GM19452 (cell line): Measurements from ENCODE around the gene OVOL3.

Experiments used
- ATAC-seq: cut with Tn5 transposase; IDR thresholded peaks from one replicate; pipeline ENCODE4 v1.9.1; 2021; ENCODE audit not compliant: unreplicated experiment

OVOL3 gene

DNA sequence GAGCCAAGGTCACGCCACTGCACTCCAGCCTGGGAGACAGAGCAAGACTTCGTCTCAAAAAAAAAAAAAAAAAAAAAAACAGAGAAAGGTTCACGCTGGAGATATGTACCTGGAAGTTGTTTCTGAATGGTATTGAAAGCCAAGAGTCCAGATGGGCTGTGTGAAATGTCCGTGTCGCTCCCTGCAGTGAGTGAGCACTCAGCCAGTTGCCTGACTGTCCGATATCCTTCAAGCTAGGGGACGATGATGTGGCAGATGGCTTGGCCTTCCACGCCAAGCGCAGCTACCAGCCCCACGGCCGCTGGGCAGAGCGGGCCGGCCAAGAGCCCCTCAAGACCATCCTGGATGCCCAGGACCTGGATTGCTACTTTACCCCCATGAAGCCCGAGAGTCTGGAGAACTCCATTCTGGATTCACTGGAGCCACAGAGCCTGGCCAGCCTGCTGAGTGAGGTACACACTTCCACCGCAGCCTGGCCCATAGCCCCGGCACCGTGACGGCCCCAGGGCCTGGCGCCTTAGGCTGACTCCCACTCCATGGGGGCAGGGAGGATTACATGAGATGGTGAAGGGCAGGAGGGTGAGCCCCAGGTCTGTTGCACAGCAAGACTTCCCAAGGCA lies 11.7 kb upstream of the OVOL3 start:
- no peak for ATAC-seq

DNA sequence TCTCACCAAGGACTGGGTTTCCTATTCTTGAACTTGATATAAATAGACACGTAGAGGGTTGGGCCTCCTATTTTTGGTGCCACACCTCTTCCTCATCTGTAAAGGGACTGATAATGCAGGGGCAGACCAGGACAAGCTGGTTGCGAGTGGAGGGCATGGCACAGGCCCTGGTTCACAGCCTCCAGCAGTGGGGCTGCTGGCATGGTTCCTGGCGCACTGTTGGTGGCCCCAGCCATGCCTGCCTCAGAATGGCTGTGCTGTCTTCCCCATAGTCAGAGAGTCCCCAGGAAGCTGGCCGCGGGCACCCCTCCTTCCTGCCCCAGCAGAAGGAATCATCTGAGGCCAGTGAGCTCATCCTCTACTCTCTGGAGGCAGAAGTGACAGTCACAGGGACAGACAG lies 10.5 kb upstream of the OVOL3 start:
- ATAC-seq: no peak

DNA sequence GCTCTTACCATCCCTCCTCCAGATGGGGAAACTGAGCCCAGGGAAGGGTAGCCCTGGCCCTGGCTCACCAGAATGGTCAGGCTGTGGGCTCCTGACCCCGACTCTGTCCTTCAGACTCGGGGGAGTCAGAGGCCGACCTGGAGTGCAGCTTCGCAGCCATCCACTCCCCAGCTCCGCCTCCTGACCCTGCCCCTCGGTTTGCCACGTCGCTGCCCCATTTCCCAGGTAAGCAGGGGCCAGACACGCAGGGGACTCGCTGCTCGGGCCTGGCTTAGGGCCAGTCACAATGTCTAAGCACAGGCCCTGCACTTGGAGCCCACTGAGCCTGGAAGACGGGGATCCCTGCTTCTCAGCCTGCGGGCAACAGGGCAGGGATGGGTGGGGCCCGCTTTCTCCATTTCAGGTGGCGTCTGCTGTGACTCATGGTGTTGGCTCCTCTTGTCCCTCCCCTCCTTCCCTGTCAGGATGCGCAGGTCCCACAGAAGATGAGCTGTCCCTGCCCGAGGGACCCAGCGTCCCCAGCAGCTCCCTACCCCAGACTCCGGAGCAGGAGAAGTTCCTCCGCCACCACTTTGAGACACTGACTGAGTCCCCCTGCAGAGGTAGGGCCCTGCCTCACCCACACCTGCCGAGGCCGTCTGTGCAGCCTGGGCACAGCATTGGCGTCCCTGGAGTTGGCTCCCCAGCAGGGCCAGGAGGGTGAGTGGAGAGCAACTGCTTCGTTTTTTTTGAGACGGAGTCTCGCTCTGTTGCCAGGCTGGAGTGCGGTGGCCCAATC lies 9.2 kb upstream of the OVOL3 start:
- no peak for ATAC-seq

DNA sequence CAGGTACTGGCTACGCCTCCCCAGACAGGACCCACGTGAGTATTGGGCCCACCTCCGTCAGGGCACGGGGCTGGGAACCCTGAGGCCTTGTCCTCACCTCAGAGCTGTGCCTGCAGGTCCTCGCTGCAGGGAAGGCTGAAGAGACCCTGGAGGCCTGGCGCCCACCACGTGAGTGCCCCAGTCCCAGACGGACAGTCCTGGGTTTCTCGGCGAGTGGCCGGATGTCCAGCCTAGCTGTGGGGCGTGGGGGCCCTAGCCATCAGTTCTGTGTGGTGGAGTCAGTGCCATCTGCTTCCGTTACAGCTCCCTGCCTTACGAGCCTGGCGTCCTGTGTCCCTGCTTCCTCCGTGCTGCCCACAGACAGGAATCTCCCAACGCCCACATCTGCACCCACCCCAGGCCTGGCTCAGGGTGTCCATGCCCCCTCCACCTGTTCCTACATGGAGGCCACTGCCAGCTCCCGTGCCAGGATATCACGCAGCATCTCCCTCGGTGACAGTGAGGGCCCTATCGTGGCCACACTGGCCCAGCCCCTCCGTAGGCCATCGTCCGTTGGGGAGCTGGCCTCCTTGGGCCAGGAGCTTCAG lies 7.8 kb upstream of the OVOL3 start:
- ATAC-seq: no peak

DNA sequence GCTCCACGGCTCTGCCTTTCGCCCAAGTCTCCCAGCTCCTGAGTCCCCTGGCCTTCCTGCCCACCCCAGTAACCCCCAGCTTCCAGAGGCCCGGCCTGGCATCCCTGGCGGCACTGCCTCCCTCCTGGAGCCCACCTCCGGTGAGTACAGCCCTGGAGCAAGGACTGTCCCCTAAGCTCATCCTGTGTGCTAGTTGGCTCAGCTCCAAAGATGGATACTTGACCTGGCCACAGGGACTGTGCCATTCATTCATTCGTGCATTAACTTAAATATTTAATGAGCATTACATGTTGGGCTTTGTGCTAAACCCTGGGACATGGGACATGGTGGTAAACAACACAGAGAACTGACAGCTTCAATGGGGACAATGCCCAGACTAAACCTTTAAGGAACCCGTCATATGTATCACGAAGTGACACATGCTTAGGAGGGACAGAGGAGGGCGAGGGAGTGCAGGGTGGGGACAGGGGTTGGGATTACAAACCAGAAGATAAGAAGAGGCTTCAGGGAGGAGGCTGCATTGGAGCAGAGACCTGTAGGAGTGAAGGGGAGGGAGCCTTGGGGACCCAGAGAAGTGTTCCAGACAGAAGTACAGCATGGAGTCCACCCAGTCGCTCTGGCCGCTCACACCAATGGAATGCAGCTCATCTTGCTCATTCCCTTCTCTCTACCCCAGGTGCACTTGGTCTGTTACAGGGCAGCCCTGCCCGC lies 6.9 kb upstream of the OVOL3 start:
- no peak for ATAC-seq

DNA sequence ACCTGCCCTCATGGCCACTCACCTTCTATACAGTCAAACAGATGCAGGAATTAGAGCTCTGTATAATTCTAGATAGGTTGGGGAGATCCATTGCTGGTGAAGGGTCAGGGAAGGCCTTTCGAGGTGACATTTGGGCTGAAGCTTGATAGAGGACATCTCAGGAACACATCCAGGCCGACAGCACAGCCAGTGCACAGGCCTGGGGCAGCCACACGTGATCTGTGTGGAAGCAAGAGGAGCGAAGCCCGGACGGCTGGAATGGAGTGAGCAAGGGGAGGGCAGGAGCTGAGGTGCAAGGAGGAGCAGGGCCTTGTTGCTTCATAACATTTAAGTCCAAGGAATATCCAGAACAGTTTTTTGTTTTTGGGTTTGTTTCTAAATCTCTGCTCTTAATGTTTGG lies 4.5 kb upstream of the OVOL3 start:
- no peak for ATAC-seq

DNA sequence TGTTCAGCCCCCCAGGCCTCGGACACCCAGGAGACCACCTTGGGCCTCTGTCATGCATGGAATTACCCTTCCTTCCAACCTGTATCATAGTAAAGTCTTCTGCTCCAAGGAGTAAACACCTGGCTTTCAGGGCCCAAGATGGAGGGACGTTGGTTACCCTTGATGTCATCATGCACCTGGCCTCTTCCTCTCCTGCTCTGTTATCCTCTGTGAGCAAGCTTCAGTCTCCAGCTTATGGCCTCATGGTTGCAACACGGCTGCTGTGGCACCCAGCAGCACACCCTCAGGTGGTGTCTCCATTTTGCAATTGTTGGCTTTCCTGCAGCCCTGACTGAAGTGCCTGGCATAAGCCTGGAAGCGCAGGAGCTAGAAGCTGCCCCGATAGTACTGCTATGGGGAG lies 4.0 kb upstream of the OVOL3 start:
- no peak for ATAC-seq

DNA sequence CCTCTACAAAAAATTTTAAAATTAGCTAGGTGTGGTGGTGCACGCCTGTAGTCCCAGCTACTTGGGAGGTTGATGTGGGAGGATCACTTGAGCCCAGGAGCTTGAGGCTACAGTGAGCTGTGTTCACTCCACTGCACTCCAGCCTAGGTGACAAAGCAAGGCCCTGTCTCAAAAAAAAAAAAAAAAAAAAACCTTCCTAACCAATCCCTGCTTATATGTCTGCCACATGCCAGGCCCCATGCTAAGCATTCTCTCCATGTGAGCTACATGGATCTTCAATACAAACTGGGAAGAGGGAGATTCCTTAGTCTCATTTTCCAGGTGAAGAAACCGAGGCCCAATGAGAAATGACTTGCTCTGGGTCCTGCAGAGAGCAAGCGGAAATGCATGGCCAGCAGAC lies 2.3 kb upstream of the OVOL3 start:
- no peak for ATAC-seq

DNA sequence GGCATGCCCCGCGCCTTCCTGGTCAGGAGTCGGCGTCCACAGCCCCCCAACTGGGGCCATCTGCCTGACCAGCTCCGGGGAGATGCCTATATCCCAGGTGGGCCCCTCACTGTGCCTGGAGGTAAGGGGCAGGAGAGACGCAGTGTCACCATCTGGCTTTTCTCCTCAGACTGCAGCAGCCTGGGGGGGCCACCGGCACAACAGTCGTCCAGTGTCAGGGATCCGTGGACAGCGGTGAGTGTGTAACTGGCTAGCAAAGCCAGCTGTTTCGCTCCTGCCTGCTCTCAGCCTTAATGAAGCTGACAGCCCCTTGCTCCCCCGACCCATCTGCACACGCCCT lies 227 bp downstream of the OVOL3 start:
- ATAC-seq: no peak

DNA sequence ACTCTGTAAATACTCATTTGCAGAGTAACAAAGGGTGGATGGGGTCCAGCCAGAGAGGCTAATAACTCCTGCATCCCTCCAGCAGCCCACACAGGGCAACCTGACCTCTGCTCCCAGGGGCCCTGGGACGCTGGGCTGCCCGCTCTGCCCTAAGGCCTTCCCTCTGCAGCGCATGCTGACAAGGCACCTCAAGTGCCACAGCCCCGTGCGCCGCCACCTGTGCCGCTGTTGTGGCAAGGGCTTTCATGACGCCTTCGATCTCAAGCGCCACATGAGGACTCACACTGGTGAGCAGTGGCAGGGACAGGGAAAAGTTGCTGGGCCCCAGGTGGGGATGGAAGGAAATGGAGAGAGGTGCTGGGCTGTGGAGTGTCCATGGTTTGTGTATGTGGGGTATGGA lies 1.7 kb downstream of the OVOL3 start:
- no peak for ATAC-seq

DNA sequence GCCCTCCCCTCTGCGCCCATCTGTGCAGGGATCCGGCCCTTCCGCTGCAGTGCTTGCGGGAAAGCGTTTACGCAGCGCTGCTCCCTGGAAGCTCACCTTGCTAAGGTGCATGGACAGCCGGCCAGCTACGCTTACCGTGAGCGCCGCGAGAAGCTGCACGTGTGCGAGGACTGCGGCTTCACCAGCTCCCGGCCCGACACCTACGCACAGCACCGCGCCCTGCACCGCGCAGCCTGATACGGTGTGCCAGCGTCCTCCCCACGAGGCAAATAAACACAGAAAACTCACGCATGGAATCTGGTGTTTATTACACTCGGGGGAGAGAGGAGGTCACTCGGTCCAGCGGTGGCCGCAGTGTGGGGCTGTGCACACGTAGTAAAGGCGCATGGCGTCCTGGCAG lies 2.5 kb downstream of the OVOL3 start:
- no peak for ATAC-seq

DNA sequence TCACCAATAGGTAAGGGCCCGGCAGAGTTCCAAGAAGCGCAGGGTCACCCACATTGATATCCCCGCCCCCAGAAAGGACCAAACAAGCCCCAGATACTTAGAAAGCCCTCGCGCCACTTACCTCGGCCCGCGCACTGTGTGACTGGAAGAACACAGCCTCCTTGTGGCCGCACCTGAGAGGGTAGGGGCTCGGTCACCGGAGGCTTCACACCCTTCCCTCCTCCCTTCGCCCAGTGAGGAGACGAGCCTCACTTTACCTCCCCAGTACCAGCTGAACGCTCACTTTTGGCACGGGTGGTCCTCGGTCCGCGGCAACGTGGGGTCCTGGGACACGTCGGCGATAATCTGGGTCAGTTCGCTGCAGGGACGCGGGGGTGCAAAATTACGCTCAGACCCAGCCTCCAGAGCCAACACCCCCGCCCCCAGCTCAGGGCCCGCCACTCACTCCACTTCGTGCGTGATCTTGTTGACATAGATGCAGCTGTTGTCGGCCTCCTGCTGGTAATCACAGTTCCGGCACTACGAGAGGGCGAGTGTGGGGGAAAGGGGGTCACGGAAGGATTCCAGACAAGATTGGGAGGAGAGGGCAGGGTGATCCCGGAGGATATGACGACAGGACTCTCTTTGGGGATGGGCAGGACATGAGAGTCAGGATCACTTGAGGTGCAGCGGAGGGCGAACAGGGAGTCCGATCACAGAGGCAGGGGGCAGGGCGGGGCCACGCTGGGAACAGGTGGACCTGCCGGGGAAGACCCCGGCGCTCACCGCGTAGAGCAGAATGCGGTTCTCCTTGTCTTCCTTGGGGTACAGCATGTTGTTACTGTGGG lies 3.2 kb downstream of the OVOL3 start:
- ATAC-seq: no peak

DNA sequence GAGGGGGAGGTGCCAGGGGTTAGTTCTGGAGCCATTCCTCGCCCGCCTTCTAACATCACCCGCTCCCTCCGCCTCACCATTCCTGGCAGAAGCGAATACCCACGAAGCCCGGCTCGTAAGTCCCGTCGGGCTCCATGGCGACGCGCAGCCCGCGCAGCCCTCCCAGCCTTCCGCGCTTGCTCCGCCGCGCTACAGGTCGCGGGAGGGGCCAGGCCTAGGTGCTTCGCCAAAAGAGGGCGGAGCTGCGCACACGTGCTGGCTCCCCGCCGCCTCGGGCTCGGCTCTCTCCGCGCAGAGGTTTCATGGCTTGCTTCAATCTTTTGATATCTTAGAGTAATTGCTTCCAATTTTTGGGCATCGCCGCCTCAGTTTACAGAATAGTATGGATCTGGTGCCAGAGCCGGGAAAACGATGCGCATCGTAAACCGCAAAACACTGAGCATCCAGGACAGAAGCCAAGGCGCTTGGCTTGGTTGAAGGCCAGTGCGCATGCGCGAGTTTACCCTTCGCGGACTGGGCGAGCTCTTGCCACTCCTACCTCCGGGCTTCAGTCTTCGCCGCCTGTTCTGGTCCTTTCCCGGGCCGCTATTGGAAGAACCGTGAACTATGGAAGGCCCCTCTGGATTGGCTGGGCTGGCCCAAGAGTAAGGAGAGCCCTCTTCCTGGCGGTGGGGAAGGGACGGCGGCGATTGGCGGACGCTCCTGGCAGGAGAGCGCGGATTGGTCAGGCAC lies 3.9 kb downstream of the OVOL3 start, which contains the start of gene POLR2I:
TSS of gene POLR2I (minus strand) at position 155 of the 732 bp plus-strand sequence. CDS start at position 136, 19 bp downstream.
- ATAC-seq: peak; percentile 79

DNA sequence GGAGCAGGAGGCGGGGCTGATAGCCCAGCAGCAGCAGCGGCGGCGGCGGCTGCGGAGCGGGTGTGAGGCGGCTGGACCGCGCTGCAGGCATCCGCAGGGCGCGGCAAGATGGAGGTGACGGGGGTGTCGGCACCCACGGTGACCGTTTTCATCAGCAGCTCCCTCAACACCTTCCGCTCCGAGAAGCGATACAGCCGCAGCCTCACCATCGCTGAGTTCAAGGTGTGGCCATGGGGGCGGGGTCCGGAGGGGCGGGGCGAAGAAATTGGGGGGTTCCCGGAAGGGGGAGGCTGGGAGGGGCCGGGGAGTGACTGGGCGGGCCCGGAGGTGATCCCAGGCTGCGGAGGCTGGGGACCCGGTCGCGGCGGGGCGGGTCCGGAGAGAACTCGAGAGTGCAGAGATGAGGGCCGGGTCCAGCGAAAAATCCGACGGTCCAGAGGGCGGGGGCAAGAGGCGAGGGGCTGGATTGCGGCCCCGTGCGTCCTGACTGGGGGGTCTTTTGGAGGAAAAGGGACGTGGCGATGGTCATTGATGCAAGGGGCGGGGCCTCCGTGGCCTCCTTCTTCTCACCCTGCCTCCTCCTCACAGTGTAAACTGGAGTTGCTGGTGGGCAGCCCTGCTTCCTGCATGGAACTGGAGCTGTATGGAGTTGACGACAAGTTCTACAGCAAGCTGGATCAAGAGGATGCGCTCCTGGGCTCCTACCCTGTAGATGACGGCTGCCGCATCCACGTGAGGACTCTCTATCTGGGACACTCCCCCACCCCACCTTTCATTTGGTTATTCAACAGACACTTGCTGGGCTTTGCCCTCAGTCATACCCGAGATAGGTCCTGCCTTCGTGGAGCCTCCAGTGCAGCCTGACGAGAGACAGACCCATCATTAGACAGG lies 4.8 kb downstream of the OVOL3 start, which contains the start of gene TBCB:
TSS of gene TBCB (plus strand) at position 16 of the 891 bp plus-strand sequence. CDS start at position 109, 93 bp downstream.
- peak; percentile 27 for ATAC-seq

DNA sequence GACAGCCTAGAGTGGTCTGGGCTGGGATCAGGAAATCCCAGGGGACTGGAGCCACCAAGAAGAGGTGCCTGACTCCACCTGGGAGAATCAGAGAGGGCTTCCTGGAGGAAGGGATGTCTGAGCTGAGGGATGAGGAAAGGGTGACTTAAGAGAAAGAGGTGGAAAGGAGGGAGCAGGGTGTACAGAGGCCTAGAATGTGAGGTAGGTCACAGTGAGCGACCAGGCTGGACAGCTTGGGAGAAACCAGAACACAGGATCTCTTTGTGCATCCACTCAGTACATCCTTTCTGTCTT lies 5.3 kb downstream of the OVOL3 start:
- ATAC-seq: no peak

DNA sequence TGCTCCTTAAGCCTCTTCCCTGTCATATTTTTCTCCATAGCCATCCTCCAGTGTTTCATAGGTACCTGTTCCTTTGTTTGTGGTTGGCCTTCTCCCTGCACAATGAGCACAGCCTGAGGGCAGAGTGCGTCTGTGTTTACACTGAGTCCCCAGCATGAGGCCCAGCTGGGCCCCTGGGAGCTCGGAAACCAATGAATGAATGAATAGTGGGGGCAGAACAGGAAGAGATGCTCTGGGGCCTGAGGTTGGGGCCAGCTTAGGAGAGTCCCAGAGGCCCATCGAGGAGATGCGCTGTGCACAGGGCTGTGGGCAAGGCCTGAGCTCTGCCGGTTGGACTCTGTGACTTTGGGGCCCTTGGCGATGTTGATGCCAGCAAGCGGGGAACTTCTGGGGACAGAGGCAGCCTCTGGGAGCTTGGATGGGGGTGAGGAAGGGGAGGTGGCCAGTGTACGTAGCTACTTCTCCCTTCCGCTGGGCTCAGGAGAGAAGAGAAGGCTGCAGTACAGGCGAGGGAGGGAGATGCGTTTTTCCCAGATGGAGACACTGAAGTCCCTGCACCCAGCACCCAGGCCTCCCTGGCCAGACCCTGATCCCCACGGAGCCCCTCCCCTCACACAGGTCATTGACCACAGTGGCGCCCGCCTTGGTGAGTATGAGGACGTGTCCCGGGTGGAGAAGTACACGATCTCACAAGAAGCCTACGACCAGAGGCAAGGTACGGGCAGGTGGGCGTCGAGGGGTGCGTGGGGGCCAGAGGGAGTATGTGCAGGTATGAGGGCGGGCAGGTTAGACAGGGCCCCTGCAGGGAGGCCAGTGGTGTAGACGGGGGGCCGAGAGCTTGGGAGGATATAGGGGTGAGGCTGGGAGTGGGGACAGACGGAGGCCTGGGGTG lies 9.4 kb downstream of the OVOL3 start:
- no peak for ATAC-seq

DNA sequence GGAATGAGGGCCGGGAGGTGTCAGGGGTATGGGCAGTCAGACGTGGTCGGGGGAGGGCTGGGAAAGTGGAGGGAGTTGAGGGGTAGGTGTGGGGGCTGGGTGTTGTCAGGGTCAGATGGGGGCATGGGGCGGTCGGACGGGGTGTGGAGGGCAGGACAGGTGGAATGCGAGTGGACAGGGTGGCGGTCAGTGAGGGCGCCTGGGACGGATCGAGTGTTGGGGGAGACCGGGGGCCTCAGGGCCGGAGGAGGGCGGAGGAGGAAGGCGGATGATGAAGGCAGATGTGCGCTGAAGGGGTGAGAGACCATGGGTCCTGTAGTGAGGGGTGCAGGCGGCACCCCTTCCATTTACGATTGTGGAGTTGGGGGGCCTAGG lies 10.0 kb downstream of the OVOL3 start:
- no peak for ATAC-seq

DNA sequence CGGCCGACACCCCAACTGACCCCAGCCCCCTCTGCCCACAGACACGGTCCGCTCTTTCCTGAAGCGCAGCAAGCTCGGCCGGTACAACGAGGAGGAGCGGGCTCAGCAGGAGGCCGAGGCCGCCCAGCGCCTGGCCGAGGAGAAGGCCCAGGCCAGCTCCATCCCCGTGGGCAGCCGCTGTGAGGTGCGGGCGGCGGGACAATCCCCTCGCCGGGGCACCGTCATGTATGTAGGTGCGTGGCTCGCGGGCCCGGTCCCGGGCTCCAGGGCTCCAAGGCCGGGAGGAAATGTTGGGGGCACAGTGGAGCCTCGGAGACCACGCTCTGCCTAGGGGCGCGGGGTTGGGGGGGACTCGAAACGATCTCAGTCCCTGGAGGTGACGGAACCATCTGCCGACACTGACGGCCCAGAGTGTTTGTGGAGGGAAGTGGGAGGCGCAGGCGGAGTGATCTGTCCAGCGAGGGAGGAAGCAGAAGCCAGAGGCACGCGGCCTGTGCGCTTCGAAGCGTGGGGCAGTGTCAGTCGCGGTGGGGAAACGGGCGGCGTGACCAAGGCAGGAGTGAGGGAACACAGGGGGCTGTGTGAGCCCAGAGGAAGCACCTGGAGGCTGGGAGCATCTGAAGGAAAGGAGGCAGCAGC lies 10.7 kb downstream of the OVOL3 start:
- no peak for ATAC-seq
